ENCODE results near the gene FKBP11. TPM values are rescaled to one million over a fixed set of nuclear protein-coding genes. Genes with fewer than 3 reads are reported as not detected.

The FKBP11 gene
- total RNA-seq, 3 donors from 2014 or later, result 16.9 to 41.3 (median 22.9) TPM

DNA sequence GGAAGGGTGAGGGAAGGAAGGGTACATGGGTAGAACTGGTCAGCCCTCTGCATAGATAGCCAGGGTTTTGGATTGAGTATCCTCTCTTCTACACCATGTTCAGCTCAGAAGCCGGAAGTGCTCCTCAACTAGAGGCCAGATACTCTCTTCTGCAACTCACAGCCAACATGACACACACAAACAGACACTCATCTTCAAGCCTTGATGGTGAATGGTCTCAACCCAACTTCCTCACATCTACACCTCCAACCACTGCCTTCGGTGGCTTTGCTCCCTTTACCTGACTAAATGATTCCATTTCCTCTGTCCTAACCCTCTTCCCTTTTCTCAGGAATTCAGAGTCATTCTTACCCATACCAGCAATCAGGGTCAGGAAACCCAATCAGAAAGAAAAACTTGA is 7.6 kb upstream of the FKBP11 start:
- no peaks in the 10 kb centered on the region for H3K36me3 ChIP-seq (ENCODE audit: low read depth)
- TF ChIP-seq, protein P1, sequence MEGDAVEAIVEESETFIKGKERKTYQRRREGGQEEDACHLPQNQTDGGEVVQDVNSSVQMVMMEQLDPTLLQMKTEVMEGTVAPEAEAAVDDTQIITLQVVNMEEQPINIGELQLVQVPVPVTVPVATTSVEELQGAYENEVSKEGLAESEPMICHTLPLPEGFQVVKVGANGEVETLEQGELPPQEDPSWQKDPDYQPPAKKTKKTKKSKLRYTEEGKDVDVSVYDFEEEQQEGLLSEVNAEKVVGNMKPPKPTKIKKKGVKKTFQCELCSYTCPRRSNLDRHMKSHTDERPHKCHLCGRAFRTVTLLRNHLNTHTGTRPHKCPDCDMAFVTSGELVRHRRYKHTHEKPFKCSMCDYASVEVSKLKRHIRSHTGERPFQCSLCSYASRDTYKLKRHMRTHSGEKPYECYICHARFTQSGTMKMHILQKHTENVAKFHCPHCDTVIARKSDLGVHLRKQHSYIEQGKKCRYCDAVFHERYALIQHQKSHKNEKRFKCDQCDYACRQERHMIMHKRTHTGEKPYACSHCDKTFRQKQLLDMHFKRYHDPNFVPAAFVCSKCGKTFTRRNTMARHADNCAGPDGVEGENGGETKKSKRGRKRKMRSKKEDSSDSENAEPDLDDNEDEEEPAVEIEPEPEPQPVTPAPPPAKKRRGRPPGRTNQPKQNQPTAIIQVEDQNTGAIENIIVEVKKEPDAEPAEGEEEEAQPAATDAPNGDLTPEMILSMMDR (IDR thresholded peaks at IDR 0.05), result no peak
- intact Hi-C loops (cut with DNase I, micrococcal nuclease), result no loop called here
- no peaks in the 10 kb centered on the region for H3K9me3 ChIP-seq
- DNase-seq, result no peak
- no peaks in the 10 kb centered on the region for H3K4me1 ChIP-seq (ENCODE audit: low read depth)
- H3K4me3 ChIP-seq, result no peak overlapping the region
- ATAC-seq, result no peak

DNA sequence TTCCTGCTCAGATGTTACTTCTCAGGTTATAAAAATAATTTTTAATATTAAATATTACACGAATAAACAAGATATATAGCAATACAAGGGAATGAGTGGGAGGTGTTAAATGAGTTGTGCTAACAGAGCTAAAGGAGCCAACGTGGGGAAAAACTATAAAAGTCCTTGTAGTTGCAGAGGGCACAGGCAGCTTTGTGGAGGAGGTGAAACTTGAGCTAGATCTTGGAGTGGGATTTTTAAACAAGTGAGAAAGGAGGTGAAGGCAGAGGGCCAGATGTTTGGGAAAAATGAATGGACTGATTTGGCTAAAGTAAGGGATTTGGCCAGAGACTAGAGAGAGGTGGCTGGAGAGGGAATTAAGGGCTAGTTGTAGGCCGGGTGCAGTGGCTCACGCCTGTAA is 5.2 kb upstream of the FKBP11 start:
- intact Hi-C loops (cut with DNase I, micrococcal nuclease), result no loop called here
- no peaks in the 10 kb centered on the region for H3K9me3 ChIP-seq
- no peaks in the 10 kb centered on the region for H3K36me3 ChIP-seq (ENCODE audit: low read depth)
- no peak overlapping the region for H3K4me3 ChIP-seq
- DNase-seq (no peak), ATAC-seq (no peak)
- TF ChIP-seq, protein P1 (IDR thresholded peaks at IDR 0.05), result no peak
- H3K4me1 ChIP-seq (ENCODE audit: low read depth), result peaks cover 2% of the 10 kb centered on the region

DNA sequence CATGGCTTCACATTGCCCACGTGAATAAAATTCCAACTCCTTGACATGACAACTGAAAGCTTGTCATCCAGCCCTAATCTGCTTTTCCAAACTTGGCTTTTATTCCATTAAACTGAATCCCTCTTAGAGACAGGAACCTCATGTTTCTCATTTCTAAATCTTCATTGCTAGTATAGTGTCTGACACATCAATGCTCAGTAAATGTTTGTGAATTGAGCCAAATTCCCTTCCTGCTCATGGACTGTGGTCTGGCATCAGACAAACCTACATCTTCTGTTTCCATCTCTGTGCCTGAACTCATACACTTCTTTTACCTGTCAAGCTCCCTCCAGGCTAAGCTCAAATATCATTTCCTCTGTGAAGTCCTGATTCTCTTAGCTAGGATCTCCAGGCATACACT is 4.3 kb upstream of the FKBP11 start:
- intact Hi-C loops (cut with DNase I, micrococcal nuclease), result no loop called here
- Histone ChIP-seq H3K9me3 (no peaks in the 10 kb centered on the region), H3K36me3 (ENCODE audit: low read depth) (no peaks in the 10 kb centered on the region), H3K4me3 (no peak overlapping the region), H3K4me1 (ENCODE audit: low read depth) (peaks cover 3% of the 10 kb centered on the region)
- ATAC-seq (no peak), DNase-seq (no peak)
- TF ChIP-seq, protein P1 (IDR thresholded peaks at IDR 0.05), result no peak

DNA sequence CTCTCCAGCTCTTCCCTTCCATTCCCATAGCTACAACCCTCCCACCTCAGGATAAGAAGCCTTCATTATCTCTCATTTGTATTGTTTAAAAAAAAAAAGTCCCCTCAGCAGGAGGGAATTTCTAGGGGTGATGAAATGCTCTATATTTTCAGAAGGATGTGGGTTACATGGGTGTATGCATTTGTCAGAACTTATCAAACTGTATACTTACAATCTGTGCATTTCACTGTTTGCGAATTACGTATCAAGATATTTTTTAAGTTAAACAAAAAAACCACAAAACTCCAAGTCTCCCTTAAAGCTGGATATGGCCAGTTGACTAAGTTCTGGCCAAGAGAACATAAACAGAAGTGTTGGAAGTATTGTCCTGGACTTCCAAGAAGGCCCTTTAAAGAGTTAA is 2.0 kb upstream of the FKBP11 start:
- TF ChIP-seq, protein P1 (IDR thresholded peaks at IDR 0.05), result no peak
- H3K4me3 ChIP-seq, result no peak overlapping the region
- peaks cover 3% of the 10 kb centered on the region for H3K4me1 ChIP-seq (ENCODE audit: low read depth)
- no peaks in the 10 kb centered on the region for H3K36me3 ChIP-seq (ENCODE audit: low read depth)
- no peaks in the 10 kb centered on the region for H3K9me3 ChIP-seq
- intact Hi-C loops (cut with DNase I, micrococcal nuclease), result no loop called here
- DNase-seq, result no peak
- ATAC-seq, result no peak

DNA sequence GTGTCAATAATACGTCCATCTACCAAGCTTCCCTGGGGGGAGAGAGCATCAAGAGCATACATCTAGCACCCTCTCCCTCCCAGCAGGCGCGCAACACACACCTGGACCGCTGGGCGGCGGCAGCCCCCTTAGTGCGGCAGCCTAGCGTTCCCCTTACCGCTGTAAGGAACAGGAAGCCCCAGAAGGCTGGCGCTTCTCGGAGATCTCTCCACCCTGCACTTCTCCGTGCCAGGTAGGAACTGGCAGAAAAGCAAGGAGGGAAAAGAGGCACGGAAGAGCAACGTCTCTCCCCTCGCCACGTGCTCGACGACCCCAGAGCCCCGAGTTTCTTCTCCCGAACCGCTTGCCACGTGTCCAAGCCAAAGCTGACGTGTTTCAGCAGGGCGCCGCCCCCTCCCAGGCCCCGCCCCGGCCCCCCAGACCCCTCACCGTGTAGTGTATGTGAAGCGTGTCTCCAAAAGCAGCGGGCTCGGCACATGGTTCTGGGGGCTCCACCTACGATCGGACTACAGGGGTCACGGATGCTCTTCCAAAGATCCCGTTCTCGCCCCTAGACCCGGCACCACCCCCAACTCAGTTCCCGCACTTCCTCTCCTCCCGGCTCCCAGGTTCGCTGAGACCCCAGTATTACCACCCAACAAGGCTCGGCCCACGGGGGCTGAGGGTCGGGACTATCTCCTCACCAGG is 532 bp downstream of the FKBP11 start:
- intact Hi-C loops (cut with DNase I, micrococcal nuclease), result no loop called here

More for the DNA sequence above, 532 bp downstream of the FKBP11 start:
- Histone ChIP-seq H3K4me3 (peak overlapping the region; percentile 68), H3K4me1 (ENCODE audit: low read depth) (peaks cover 3% of the 10 kb centered on the region), H3K9me3 (no peaks in the 10 kb centered on the region), H3K36me3 (ENCODE audit: low read depth) (no peaks in the 10 kb centered on the region)
- ATAC-seq, result peak; percentile 88
- peak; percentile 71 to 79 (median 79) for DNase-seq
- TF ChIP-seq, protein P1 (IDR thresholded peaks at IDR 0.05), result no peak
